ENCODE data around the gene PTPN22. TPM values are rescaled to one million over a fixed set of nuclear protein-coding genes. Genes with fewer than 3 reads are reported as not detected.

Gene PTPN22
- total and polyA plus RNA-seq, 8 donors, result 0.57 to 2.3 (median 1.1) TPM

GRCh38 chr1:113765306-113766230 lies 105.9 kb downstream of the PTPN22 start:
- WGBS, 2 donors, result 84 to 88% methylated on average over 2 of the region's 2 CpGs
- Histone ChIP-seq H3K27ac (no peak overlapping the region), H3K9me3 (no peaks in the 10 kb centered on the region), H3K4me3 (no peak overlapping the region), H3K27me3 (no peaks in the 10 kb centered on the region), H3K4me1 (no peaks in the 10 kb centered on the region), H3K36me3 (peaks cover 0 to 27% (median 0%) of the 10 kb centered on the region in 3 donors)
- ATAC-seq, result no peak
- no peak for DNase-seq
- peak; percentile 20 for FAIRE-seq
- intact Hi-C loops (cut with DNase I), result no loop called here
- no peak for TF ChIP-seq CTCF (IDR thresholded peaks at IDR 0.05)

Other genes with a start within 250 kb of the PTPN22 start
- gene PHTF1, start 112.2 kb downstream of the PTPN22 start, total RNA-seq, result 10 to 100 TPM in 2 of 6 donors, 1 to 10 TPM in 4; 4.6 to 12.9 (median 6.8) TPM
- 1 to 10 TPM; 5.3 to 7.0 TPM for gene PHTF1, start 112.2 kb downstream of the PTPN22 start, polyA plus RNA-seq
- 10 to 100 TPM in 5 of 6 donors, 1 to 10 TPM in 1; 9.6 to 13.6 (median 10.5) TPM for gene RSBN1, start 59.2 kb downstream of the PTPN22 start, total RNA-seq
- gene RSBN1, start 59.2 kb downstream of the PTPN22 start, polyA plus RNA-seq, result 1 to 10 TPM; 3.5 to 5.6 TPM
- 10 to 100 TPM; 13.9 to 25.8 (median 16.2) TPM for gene BCL2L15, start 15.9 kb upstream of the PTPN22 start, total RNA-seq
- gene BCL2L15, start 15.9 kb upstream of the PTPN22 start, polyA plus RNA-seq, result 10 to 100 TPM in 1 of 2 donors, 1 to 10 TPM in 1; 4.9 to 13.6 TPM
- 10 to 100 TPM in 5 of 6 donors, 1 to 10 TPM in 1; 8.2 to 16.4 (median 11.8) TPM for gene AP4B1, start 33.1 kb upstream of the PTPN22 start, total RNA-seq
- 10 to 100 TPM; 17.4 to 37.5 TPM for gene AP4B1, start 33.1 kb upstream of the PTPN22 start, polyA plus RNA-seq
- 1 to 10 TPM in 5 of 6 donors, under 1 TPM in 1; 0.71 to 2.7 (median 1.5) TPM for gene DCLRE1B, start 33.6 kb upstream of the PTPN22 start, total RNA-seq
- 1 to 10 TPM in 1 of 2 donors, under 1 TPM in 1; 0.68 to 1.2 TPM for gene DCLRE1B, start 33.6 kb upstream of the PTPN22 start, polyA plus RNA-seq
- gene HIPK1, start 57.6 kb upstream of the PTPN22 start, total RNA-seq, result 10 to 100 TPM; 27.9 to 42.1 (median 30.4) TPM
- 10 to 100 TPM in 1 of 2 donors, 1 to 10 TPM in 1; 6.8 to 16.5 TPM for gene HIPK1, start 57.6 kb upstream of the PTPN22 start, polyA plus RNA-seq
- gene OLFML3, start 107.8 kb upstream of the PTPN22 start, total RNA-seq, result 10 to 100 TPM in 3 of 6 donors, 1 to 10 TPM in 3; 3.7 to 39.2 (median 11.0) TPM
- gene OLFML3, start 107.8 kb upstream of the PTPN22 start, polyA plus RNA-seq, result 10 to 100 TPM in 1 of 2 donors, 1 to 10 TPM in 1; 9.1 to 11.3 TPM

Data from pancreas (tissue), 10 donors.